ENCODE results near the gene RPRD1B. TPM values are rescaled to one million over a fixed set of nuclear protein-coding genes. Genes with fewer than 3 reads are reported as not detected.

RPRD1B gene
- polyA plus RNA-seq, 10 donors = 18.4 to 33.0 (median 26.5) TPM

GRCh38 chr20:38034961-38035360 lies 1.4 kb downstream of the RPRD1B start:
- DNase-seq = no peak

DNA sequence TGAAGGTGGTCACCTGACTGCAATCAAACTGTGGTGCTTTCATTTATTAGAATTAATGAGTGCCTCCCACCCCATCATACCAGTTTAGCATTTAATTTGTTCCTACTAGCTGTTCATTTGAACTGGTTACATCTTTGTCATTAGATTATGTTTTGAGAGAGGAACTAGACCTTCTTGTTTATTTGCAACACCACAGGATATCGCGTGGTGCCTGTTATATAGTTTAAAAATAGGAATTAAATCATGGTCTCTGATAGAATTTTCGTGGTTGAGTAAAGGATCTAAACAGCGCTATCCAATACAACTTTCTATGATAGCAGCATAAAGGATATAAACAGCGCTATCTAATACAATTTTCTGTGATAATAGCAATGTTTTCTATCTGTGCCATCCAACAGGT lies 2.8 kb downstream of the RPRD1B start:
- no peak for DNase-seq

- DNase-seq = no peak
Observed at GRCh38 chr20:38040276-38040675, 6.7 kb downstream of the RPRD1B start.

- DNase-seq = no peak
Observed at GRCh38 chr20:38043512-38044300, 10.2 kb downstream of the RPRD1B start.

DNA sequence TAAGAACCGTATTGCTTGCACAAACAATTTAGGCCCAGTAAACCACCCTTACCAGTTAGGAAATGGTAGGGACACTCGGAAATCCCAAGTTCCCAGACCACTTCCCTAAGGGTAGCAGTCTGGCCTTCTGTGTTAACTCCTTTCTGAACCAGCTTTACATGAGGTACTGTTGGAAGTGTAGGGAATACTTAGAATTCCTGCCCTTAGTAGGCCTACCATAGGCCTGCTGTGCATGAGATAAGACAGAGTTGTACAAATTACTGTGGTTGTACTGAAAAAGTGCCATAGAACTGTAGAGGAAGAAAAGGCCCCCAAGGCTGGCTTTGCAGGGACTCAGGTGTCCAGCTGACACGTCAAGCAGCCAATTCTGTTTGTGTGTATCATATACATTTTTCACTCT lies 11.1 kb downstream of the RPRD1B start:
- no peak for DNase-seq

GRCh38 chr20:38046572-38046971 lies 13.0 kb downstream of the RPRD1B start:
- no peak for DNase-seq

- DNase-seq = no peak
Observed at GRCh38 chr20:38049800-38050199, 16.3 kb downstream of the RPRD1B start.

DNA sequence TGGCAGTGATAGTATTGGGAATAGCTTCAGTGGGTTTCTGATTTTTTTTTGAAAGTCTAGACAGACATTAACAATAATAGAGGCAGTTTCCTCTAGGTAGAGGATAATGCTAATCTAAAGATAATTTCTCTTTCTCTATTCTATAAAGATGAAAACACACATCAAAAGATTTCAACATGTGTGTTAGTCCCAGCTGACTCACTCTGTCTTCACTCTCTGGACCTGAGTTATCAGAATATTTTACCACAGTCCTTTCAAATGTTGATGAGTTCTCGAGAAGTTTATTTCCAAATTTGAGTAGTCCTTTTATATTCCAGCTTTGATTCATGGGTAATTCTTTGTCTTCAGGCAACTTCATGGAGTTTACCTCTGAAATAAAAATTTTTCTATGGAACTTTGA lies 17.1 kb downstream of the RPRD1B start:
- DNase-seq = no peak

DNA sequence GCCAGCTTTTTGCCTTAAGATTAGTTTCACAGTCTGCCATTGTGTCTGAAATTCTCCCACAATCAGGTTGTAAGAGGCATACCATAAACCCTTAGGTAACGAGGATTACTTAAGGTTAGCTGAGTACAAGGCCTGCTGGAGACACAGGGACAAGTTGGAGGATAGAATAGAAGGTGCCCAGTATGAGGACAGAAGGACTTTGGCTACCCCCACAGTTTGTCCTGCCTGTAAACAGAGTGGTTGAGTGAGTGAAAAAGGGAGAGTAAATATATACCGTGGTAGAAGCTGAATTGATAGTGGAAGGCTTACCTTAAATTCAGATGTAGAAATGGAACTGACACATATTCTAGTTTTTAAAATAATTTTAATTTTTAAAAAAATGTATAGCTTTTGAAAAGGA lies 19.3 kb downstream of the RPRD1B start:
- DNase-seq = no peak

GRCh38 chr20:38054647-38055046 lies 21.1 kb downstream of the RPRD1B start:
- DNase-seq = no peak

- DNase-seq = no peak
Observed at GRCh38 chr20:38055294-38055693, 21.7 kb downstream of the RPRD1B start.

- DNase-seq = no peak
Observed at GRCh38 chr20:38055848-38056247, 22.3 kb downstream of the RPRD1B start.

DNA sequence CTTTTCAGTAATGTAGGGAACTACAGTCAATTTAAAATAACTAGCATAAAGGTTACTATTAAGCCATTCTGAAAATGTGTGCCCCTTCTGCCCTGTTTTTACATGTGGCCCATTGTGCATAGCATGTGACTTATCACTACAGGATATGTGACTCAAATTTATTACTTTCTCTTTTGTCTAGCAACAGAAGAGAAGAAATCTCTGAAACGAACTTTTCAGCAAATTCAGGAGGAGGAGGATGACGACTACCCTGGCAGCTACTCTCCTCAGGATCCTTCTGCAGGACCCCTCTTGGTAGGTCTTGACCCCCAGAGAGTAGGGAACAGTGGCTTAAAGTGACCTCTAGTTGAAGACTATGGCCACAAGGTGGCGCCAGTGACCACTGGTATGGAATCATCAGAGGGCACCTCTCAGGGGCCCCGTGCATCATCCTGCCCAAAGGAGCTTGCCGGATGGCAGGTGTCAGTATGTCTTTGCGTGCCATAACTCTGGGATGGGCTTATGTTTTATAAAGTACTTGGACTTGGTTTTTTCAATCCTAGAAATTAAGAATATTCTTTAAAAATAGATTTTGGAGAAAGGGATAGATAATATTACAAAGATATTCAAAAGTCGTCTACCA lies 23.9 kb downstream of the RPRD1B start:
- peak; percentile 64 to 80 (median 77) for DNase-seq

GRCh38 chr20:38059832-38060231 lies 26.3 kb downstream of the RPRD1B start:
- DNase-seq = no peak

- no peak for DNase-seq
Observed at GRCh38 chr20:38060536-38060935, 27.0 kb downstream of the RPRD1B start.

DNA sequence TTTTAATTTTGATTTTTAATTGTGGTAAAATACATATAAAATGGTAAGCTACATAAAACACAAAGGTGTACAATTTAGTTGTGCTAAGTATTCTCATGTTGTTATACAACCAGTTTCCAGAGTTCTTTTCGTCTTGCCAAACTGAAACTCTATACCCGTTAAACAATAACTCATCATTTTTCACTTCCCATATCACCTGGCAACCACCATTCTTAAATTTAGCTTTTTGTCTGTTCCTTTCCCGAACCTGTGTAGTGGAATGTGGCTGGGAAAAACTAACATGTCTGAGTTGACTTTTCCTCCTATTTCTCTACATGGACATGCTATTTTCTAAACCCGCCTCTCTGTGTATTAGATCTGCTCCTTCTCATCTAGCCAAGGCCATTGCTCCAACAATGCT lies 27.6 kb downstream of the RPRD1B start:
- no peak for DNase-seq

- no peak for DNase-seq
Observed at GRCh38 chr20:38062890-38063289, 29.3 kb downstream of the RPRD1B start.

GRCh38 chr20:38063911-38064530 lies 30.5 kb downstream of the RPRD1B start:
- DNase-seq = no peak

DNA sequence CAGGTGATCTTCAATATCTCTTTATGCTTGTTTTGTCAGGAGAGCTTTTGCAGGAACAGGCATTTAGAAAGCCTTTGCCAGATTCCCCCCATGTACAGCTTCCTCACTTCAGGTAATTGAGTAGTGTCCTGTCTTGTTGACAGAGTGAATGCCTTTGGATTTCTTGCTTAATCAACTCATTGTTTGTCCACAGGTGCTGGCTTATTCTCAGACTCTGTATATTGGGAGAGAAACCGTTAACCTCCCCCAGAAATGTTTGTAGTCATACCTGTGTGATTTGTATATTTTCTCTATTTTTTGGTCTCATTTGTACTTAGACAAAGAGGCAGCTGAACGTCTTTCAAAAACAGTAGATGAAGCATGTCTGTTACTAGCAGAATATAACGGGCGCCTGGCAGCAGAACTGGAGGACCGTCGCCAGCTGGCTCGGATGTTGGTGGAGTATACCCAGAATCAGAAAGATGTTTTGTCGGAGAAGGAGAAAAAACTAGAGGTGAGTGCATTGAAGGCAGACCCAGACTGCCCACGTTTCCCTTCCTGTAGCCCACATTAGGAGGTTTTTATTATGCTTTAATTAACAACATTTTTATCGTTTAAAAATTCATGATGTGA lies 32.3 kb downstream of the RPRD1B start:
- DNase-seq = peak in 1 of 3 donors; percentile 37

DNA sequence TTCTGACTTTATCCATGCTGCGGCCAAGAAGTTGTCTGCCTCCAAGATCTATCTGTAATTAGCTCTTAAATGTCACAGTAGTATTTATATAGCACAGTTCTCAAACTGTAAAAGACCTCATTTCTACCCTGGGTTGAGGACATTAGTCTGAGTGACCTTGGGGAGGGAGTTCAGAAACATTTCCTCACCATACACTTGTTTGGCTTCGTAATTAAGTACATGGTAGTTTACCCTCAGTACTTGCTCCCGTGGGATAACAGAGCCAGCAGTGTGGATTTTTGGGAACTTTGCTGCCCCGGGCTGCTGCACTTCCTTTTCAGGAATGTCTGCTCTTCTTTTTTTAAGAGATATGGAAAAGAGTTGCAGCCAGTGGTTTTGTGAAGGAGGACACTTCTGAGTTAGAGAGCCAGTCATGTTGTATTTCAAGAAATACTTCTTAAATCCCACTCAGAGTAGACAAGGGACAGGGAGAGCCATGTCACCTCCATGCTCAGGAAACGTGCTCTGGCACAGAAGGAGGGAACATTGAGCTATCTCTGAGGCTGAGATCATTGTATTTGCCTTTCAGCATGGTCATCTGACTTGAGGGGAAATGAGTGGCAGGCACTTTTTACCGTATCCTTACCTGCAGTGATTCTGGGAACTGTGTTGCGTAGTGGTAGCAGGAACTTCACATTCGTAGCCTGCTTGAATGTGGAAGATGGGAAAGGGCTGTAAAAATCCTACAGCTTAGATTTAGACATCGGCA lies 33.6 kb downstream of the RPRD1B start:
- no peak for DNase-seq

DNA sequence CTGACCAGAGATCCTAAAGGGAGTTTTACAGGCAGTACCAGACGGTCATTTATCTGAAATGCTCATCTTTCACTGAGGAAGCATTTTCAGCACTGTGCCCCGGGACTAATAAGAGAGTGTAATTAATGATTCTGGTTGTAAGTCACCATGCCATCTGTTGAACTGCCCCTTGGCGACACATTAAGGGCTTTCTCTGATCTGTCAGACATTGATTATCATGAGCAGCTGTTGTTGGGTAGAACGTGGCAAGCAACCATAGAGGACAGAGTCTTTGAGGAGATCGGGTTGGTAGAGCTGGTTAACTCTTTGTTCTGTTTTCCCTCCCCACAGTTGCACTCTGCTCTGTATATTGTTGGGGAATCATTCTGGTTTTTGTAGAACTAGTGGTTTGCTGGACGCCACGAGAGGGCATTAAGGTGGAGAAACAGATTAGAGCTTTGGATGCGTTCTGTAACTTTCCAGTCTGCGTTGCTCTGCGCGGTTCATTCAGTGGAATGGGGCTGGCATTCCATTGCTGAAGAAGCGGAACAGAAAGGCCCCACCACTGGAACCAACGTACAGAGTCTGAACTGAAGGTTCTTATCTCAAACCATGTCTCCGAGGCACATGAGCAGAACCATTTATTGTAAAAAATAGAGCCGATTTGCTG lies 34.3 kb downstream of the RPRD1B start:
- peak; percentile 49 to 58 (median 52) for DNase-seq
